NCI-H69 (cell line): ENCODE data around the gene ADGRG1.

Experiments
- DNase-seq: peaks from one replicate; lab custom pipeline; 2025; lab: John Stamatoyannopoulos, UW

Gene ADGRG1

DNA sequence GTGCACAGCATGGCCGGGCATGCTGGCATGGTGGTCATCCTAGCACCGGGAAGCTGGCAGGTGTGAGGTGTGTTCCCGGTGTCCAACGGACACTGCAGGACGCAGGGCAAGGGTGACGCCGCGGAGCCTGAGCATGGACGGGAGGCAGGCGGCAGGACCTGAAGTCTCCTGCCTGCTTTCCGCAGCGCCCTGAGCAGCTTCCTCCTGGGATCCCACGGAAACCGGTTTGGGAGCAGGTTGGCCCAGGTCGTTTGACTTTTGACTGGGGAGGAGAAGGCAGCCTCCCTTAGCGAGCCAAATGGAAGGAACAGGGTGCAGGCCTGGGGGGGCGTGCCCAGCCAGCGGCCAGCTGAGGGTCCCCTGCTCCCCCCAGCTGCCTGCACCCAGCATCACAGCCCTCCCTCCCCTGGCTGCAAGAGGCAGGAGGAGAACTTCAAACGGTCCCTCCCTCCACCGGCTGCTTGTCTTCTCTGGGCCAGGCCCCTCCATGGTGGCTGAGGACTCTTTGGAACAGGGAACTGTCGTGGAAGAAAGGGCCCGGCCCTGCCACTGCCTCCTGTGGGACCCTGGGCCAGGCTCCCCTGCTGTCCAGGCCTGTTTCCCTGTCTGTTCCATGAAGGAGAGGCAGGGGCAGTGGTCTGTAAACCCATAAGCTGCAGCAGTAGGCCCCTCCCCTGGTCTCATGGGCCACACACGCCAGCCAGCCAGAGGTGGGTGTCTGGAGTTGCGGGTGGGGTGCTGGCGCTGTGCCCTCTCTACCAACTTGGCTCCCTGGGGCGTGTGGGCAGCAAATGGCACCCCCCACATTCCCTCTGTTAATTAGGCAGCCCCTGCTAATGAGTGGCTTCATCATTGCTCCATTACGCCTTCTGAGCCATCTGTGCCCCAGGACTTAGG, 7.8 kb upstream of the ADGRG1 start:
- DNase-seq = peak; percentile 84

- peak; percentile 56 for DNase-seq
These were observed 6.7 kb upstream of the ADGRG1 start for GRCh38 chr16:57621521-57622271.

DNA sequence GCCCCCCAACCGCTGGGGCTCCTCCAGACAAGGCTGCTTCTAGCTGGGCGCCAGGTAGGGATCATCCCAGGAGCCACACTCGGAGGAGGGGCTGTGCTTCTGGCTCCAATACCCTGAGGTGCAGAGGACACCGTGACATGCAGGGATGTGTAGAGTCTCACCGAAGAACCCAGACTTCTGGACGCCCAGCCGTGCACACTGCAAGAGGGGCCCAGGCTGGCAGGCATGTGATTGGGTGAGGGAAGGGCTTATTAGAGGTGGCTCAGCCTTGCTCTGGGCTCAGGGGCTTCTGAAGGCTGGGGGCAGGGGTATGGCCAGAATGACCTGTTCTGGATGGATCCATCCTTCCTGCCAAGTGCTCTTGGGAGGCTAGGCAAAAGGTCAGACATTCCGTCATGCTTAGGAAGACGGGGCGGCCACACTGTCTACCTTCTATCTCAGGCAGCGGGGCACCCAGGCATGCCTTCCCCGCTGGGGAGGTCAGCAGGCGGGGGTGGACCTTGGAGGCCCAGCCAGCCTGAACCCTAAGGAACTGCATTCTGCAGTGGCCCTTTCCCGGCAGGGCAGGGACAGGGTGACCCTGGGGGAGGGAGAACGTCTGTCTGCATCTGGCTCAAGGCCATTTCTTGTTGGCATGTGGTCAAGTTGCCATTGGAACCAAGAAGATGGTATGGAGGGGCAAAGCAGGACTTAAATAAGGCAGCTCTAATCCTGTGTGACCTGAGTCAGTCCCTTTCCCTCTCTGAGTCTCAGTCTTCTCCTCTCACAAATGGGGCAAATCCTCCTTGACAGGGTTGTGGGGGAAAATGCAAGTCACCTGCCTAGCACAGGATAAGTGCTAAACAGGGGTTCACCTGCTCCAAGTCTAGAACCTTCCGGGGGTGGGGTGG, 5.8 kb upstream of the ADGRG1 start:
- DNase-seq = peak; percentile 68

- peak; percentile 80 for DNase-seq
These were observed 5.0 kb upstream of the ADGRG1 start for GRCh38 chr16:57623251-57624043.

- DNase-seq = no peak
These were observed 4.3 kb upstream of the ADGRG1 start for GRCh38 chr16:57624044-57624688.

DNA sequence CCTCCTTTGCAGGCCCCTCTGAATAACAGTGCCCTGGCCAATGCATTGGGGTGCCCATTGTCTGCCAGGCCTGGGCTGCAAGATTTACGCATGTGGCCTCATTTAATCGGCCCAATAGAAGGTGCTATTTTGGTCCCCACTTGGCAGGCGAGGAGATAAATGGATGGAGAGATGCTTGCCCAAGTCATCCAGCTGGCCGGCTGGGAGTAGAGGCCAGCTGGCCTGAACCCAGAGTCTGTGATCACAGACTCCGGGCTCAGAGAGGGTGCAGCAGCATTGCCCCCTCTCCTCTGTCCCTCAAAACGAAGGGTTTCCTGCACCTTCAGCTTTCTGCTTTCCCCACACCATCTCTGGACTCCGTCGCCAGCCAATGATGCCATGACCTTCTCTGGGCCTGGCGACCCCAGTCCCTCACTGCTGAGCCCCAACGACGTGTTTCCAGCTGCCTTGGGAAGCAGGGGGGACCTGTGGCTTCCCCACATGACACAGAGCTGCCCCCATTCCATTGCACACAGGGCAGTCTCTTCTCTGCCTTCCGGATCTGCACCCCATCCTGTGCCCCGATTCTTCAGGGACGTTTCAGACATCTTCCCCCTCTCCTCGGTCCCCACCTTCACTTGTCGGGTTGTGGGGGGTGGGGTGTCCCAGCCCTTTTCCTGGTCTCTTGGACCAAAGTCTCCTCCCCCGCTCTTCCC, 3.5 kb upstream of the ADGRG1 start:
- DNase-seq = no peak

DNA sequence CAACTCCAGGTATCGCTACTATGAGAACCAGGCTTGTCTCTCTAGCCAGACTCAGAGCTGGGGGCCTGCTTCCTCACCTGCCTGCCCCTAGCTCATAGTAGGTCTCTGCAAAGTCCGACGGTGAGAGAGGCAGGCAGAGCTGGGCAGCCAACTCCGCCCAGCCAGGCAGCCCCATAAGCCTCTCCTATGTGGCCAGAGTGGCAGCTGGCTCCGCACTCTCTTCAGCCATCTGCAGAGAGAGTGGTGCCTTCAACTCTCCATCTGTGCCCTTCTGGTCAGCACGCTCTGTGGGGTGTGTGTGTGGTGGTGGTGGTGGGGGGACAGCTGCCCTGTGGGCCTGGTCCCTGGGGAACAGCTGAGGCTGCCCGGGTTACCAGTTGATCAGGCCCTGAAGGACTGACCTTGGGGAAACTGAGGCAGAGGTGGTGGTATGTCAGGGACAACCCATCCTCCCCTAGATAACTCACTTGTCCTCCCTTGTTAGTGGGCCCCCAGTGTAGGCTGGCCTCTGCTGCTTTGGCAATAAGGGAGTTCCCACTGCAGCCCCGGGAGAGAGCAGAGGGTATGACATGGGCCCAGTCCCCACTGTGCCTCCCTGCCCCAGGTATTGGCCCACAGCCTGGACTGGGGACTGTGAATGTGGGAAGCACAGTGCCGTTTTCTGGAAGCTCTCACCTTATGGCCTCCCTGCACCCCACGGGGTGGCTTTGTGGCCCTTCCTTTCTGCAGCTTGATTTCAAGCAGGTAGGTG, 1.8 kb upstream of the ADGRG1 start:
- DNase-seq = no peak

- peak; percentile 42 for DNase-seq
These were observed 1.1 kb upstream of the ADGRG1 start for GRCh38 chr16:57627184-57627871.

DNA sequence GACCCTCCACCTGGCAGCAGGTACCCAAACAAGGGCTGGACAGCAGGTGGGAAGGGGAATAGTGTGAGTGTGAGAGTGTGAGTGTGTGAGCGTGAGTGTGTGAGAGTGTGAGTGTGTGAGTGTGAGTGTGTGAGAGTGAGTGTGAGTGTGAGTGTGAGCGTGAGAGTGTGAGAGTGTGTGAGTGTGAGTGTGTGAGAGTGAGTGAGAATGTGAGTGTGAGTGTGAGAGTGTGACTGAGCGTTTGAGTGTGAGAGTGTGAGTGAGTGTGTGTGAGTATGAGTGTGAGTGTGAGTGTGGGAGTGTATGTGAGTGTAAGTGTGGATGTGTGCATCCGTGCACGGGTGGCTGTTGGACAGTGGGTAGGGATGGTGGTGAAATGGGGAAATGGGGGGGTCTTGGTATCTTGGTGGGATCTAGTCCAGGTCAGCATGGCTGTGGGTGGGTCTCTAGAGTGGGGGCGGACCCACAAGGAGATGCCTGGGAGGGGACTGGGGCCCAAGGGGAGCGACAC, 408 bp downstream of the ADGRG1 start:
- DNase-seq = no peak

DNA sequence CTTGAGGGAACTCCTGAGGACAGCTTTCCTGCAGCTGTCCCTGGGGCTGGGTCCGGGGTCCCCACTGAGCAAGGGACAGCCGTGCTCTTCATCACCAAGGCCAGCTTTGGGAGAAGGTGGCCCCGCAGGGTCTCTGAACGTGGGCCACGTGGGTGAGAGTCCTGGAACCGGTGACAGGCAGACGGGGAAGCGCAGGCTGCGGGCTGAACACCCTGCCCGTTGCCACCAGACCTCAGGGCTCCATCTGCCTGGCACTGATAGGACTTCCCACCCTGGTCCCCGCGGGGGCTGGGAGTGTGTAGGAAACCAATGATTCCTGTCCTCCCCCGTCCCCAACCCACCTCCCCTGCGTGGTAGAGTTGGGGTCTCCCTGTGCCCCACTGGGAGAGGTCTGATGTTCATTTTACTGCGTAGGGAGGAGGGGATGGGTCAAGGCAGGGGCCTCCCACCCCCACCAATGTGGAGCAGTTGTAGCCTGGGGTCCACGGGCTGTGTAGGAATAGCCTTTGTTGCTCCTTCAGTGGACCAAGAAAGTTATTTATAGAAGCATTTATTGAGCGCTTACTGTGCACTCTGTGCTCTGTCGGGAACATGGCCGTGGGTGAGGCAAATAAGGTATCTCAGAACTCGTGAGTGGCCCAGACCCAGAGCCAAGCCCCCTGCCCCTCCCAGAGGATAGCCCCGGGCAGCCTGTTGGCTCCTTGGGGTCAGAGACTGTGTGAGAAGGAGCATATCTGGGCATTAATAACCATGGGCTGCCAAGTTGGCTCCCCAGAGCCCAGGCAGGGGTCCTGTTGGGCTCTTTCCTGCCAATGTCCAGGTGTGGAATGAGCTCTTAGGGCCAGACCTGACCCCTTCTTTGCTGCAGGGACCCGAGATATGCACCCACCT, 1.3 kb downstream of the ADGRG1 start:
- no peak for DNase-seq

DNA sequence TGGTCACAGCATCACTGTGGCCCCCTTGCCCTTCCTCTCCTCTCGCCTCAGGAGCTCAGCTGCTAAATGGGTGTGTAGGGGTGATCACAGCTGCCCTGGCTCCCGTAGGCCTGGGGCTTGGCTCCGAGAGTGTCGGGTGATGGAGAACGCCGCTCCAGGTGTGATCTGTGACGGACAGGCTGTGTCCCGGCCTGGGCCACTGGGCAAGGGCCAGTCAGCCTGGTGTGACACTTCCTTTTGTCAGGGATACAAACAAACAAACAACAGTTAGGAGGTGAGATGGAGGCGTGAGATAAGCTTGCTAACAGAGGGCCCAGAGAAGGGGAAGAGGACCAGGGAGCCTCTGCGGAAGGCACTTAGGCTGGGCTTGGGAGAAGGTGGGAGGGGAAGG, 2.0 kb downstream of the ADGRG1 start:
- DNase-seq = no peak

DNA sequence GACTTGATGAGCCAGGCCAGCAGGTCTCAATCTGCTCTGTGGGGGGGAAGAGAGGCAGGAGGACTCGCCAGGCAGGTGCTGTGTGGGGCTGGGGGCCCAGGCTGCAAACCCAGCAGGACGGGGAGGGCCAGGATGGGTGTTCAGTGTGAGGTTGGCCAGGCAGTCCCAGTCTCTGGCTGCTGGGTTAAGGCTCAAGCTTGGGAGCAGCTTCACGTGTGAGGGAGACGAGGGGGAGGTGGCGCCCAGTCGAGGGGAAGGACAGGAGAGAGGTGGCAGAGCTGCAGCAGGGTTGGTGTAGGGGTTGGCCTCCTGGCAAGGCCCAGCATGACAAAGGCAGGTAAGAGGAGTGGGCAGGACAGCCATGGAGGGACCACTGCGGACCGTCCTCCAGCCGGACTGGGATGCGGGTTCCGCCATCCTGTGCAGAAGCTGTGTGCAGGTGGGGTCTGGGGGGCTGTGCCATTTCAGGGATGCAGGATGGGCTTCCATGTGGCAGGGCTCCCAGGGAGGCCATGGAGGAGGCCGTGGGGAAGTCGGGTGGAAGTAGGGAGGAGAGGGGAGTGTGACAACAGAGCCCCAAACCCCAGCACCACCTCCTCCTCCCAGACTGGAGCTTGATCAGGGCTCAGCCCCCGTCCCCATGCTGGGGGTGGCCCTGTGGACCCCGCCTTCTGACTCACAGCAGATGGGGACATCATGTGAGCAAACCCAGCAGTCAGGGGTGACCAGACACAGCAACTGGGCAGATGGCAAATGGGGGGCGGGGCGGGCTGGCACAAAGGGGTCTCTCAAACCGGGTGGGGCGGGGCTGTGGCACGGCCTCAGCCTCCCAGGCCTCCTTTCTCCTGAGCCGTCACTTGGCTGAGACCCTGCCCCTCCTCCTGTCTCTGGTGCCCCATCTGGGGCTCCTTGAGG, 2.8 kb downstream of the ADGRG1 start:
- DNase-seq = peak; percentile 65

- no peak for DNase-seq
These were observed 4.1 kb downstream of the ADGRG1 start for GRCh38 chr16:57632568-57632967.

DNA sequence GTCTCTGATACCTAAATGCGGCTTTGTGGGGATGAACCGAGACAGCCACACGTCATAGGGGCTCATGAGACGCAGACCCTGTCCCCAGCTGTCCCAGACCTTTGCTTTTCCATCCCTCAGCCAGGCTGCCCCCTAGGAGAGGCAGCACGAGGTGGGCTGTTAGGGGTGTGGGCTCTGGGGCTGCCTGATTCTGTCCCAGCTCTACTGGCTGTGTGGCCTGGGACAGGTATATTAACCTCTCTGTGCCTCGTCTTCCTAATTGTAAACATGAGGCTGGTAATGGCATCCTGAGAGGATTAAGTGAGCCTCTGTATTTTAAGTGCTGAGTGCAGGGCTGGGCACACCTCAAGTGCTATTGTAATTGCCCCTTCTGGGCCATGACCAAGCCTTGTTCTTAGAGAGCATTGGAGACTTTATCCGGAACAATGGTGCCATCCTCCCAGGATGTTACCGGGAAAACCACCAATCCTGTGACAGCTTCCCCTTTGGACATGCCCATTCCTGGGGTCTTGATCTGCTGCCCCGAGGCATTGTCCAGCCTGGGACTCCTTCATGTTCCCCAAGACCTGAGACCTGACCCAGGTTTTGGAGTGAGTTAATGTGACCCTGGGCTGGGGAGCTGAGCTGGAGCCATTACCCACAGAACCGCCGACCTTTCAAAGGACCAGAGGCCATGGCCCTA, 5.1 kb downstream of the ADGRG1 start:
- DNase-seq = no peak

- DNase-seq = no peak
These were observed 5.7 kb downstream of the ADGRG1 start for GRCh38 chr16:57634171-57634570.
